ENCODE data around the gene CCDC39. TPM values are rescaled to one million over a fixed set of nuclear protein-coding genes. Genes with fewer than 3 reads are reported as not detected.
A peak's percentile ranks its signal among the peaks of the same experiment; 100 is the strongest.

Gene CCDC39
- total RNA-seq, 1 experiment from 2014 or later = 0.04 TPM

GRCh38 chr3:180646187-180646790, 33.0 kb downstream of the CCDC39 start:
- Histone ChIP-seq H3K36me3 (ENCODE audit: low read depth, low read length) (no peaks in the 10 kb centered on the region), H3K4me1 (ENCODE audit: insufficient read depth, low read length) (no peaks in the 10 kb centered on the region), H4K20me1 (ENCODE audit: low read length) (no peaks in the 10 kb centered on the region), H3K4me2 (ENCODE audit: low read length) (no peak overlapping the region), H3K27ac (ENCODE audit: low read length) (no peak overlapping the region), H3K9me3 (ENCODE audit: low read length) (no peaks in the 10 kb centered on the region), H3K79me2 (ENCODE audit: low read length) (no peaks in the 10 kb centered on the region), H3K27me3 (ENCODE audit: low read length) (peaks cover 13% of the 10 kb centered on the region), H2AFZ (ENCODE audit: low read length) (no peak overlapping the region), H3K9me2 (replicated peaks; ENCODE audit: low read length) (no peaks in the 10 kb centered on the region), H3K4me3 (ENCODE audit: low read length) (no peak overlapping the region), H3F3A (ENCODE audit: low read length, unreplicated experiment) (no peaks in the 10 kb centered on the region), H3K9ac (ENCODE audit: low read length) (no peak overlapping the region)
- intact Hi-C loops (cut with micrococcal nuclease) = no loop called here
- DNase-seq (peak; percentile 24), ATAC-seq (0 out of 2 replicates have a peak, but pooled peaks have one; percentile 35)
- ChIA-PET POLR2A (ENCODE audit: unreplicated experiment) (no interaction called here), CTCF (interaction anchor here (0.7 kb wide), 1 partner anchor 44 kb away, joined by 7 read pairs; the partner anchor contains the start of gene TTC14)
- TF ChIP-seq, protein P1, sequence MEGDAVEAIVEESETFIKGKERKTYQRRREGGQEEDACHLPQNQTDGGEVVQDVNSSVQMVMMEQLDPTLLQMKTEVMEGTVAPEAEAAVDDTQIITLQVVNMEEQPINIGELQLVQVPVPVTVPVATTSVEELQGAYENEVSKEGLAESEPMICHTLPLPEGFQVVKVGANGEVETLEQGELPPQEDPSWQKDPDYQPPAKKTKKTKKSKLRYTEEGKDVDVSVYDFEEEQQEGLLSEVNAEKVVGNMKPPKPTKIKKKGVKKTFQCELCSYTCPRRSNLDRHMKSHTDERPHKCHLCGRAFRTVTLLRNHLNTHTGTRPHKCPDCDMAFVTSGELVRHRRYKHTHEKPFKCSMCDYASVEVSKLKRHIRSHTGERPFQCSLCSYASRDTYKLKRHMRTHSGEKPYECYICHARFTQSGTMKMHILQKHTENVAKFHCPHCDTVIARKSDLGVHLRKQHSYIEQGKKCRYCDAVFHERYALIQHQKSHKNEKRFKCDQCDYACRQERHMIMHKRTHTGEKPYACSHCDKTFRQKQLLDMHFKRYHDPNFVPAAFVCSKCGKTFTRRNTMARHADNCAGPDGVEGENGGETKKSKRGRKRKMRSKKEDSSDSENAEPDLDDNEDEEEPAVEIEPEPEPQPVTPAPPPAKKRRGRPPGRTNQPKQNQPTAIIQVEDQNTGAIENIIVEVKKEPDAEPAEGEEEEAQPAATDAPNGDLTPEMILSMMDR (conservative IDR thresholded peaks at IDR 0.05; ENCODE audit: low read depth, low read length) = peak; percentile 57
- TF ChIP-seq EZH2 (IDR thresholded peaks at IDR 0.05; ENCODE audit: low read length, unreplicated experiment) (no peak), EZH2phosphoT487 (IDR thresholded peaks at IDR 0.05; ENCODE audit: borderline replicate concordance, low read length) (no peak)
- no TSS peak for BruUV-seq (replicated peaks)

DNA sequence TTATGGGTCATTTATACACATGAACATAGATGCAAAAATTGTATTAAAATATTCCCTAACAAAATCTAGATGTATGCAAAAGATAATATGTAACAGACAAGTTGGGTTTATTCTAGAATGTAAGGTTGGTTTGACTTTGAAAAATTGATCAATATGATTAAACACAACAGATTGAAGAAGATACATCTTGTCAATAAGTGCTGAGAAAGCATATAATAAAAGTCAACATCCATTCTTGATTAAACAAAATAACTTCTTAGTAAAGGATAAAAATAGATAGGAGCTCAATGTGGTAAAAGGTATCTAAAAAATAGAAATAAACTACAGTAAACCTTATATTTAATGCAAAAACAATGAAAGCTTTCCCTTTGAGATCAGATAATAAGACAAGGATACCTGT, 38.3 kb downstream of the CCDC39 start:
- Histone ChIP-seq H3K4me3 (ENCODE audit: low read length) (no peak overlapping the region), H3K4me1 (ENCODE audit: insufficient read depth, low read length) (no peaks in the 10 kb centered on the region), H2AFZ (ENCODE audit: low read length) (no peak overlapping the region), H3K36me3 (ENCODE audit: low read depth, low read length) (no peaks in the 10 kb centered on the region), H3F3A (ENCODE audit: low read length, unreplicated experiment) (no peaks in the 10 kb centered on the region), H3K27me3 (ENCODE audit: low read length) (peaks cover 9% of the 10 kb centered on the region; the same call in 1 of the 2 replicates), H3K27ac (ENCODE audit: low read length) (no peak overlapping the region), H3K9ac (ENCODE audit: low read length) (no peak overlapping the region), H3K79me2 (ENCODE audit: low read length) (no peaks in the 10 kb centered on the region), H3K4me2 (ENCODE audit: low read length) (no peak overlapping the region), H4K20me1 (ENCODE audit: low read length) (no peaks in the 10 kb centered on the region), H3K9me3 (ENCODE audit: low read length) (no peaks in the 10 kb centered on the region), H3K9me2 (replicated peaks; ENCODE audit: low read length) (no peaks in the 10 kb centered on the region)
- POLR2A ChIA-PET (ENCODE audit: unreplicated experiment) = interaction anchor here (0.7 kb wide), 1 partner anchor 760 kb away, joined by 3 read pairs; no protein-coding TSS in a partner anchor
- DNase-seq = no peak
- CTCF ChIA-PET = no interaction called here
- TF ChIP-seq EZH2phosphoT487 (IDR thresholded peaks at IDR 0.05; ENCODE audit: borderline replicate concordance, low read length) (no peak), EZH2 (IDR thresholded peaks at IDR 0.05; ENCODE audit: low read length, unreplicated experiment) (no peak)
- TF ChIP-seq, protein P1 (conservative IDR thresholded peaks at IDR 0.05; ENCODE audit: low read depth, low read length) = no peak
- intact Hi-C loops (cut with micrococcal nuclease) = no loop called here
- BruUV-seq (replicated peaks) = no TSS peak
- no peak for ATAC-seq

DNA sequence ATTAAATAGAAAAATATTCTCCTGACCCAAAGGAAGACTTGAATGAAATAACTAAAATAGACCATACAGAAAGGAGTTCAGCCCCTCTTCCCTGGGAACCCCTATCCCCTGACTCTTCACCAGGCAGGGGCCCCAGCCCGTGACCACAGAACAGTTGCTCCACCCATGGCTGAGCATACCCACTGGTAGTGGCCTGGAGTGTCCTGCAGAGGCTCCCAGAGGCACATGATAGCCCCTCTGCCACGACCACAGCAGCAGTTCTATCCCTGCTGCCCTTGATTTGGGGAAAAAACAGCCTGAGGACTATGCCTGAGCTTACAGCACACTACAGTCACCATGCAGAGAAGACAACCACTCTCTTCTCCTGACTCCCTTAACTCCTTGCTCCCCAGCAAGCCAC, 45.6 kb downstream of the CCDC39 start:
- DNase-seq = no peak
- Histone ChIP-seq H3K27me3 (ENCODE audit: low read length) (0 out of 2 replicates have a peak, but pooled peaks cover under 1% of the 10 kb centered on the region), H4K20me1 (ENCODE audit: low read length) (0 out of 2 replicates have a peak, but pooled peaks cover 5% of the 10 kb centered on the region), H3F3A (ENCODE audit: low read length, unreplicated experiment) (no peaks in the 10 kb centered on the region), H3K9ac (ENCODE audit: low read length) (no peak overlapping the region), H3K9me3 (ENCODE audit: low read length) (no peaks in the 10 kb centered on the region), H3K4me3 (ENCODE audit: low read length) (no peak overlapping the region), H3K36me3 (ENCODE audit: low read depth, low read length) (no peaks in the 10 kb centered on the region), H3K4me2 (ENCODE audit: low read length) (no peak overlapping the region), H3K9me2 (replicated peaks; ENCODE audit: low read length) (no peaks in the 10 kb centered on the region), H3K79me2 (ENCODE audit: low read length) (no peaks in the 10 kb centered on the region), H2AFZ (ENCODE audit: low read length) (no peak overlapping the region), H3K27ac (ENCODE audit: low read length) (no peak overlapping the region), H3K4me1 (ENCODE audit: insufficient read depth, low read length) (no peaks in the 10 kb centered on the region)
- ChIA-PET CTCF (no interaction called here), POLR2A (ENCODE audit: unreplicated experiment) (interaction anchor here (0.6 kb wide), 1 partner anchor 1519 kb away, joined by 6 read pairs; no protein-coding TSS in a partner anchor)
- no TSS peak for BruUV-seq (replicated peaks)
- TF ChIP-seq EZH2phosphoT487 (IDR thresholded peaks at IDR 0.05; ENCODE audit: borderline replicate concordance, low read length) (no peak), EZH2 (IDR thresholded peaks at IDR 0.05; ENCODE audit: low read length, unreplicated experiment) (no peak)
- TF ChIP-seq, protein P1 (conservative IDR thresholded peaks at IDR 0.05; ENCODE audit: low read depth, low read length) = no peak
- intact Hi-C loops (cut with micrococcal nuclease) = loop anchor here (5.0 kb wide), 1 partner anchor 34 kb away; no protein-coding TSS in a partner anchor
- peak; percentile 35; the same call in 1 of the 2 replicates for ATAC-seq
